ENCODE measurements around the gene COL4A6.
A peak's percentile ranks its signal among the peaks of the same experiment; 100 is the strongest.

Gene COL4A6

DNA sequence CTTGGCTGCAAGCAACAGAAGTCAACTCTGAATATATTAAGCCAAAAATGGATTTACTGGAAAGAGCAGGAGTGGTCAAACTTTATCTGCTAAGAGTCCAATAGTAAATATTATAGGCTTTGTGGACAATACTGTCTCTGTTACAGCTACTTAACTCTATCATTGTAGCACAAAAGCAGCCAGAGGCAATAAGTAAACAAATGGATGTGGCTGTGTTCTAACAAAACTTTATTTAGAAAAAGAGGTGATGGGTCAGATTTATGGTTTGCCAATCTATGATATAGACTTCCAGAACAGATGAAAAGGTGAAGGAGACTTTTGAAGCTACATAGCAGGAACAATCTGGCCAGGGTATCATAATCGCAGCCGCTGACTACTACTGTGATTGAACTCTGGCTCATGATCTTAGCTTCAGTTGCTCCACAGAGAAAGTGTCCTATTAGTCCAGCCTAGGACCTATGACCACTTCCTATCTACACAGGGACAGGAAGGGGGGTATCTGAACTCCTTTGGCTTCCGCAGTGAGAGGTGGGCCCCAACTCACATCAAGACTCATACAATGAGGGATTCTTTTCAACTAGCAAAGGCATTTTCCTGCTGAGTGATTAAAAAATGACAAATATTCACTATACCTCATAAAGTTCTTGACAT lies 191.8 kb downstream of the COL4A6 start:
- Histone ChIP-seq H3K27ac (ENCODE audit: low read depth, low read length, poor library complexity, severe bottlenecking) (no peak overlapping the region), H3K9ac (ENCODE audit: low read length) (no peak overlapping the region), H3K9me2 (ENCODE audit: low read depth, low read length) (no peaks in the 10 kb centered on the region), H3K4me3 (ENCODE audit: low read depth, low read length, poor library complexity, severe bottlenecking) (no peak overlapping the region), H3K9me3 (ENCODE audit: low read length) (no peaks in the 10 kb centered on the region), H3K4me2 (ENCODE audit: low read length) (no peak overlapping the region), H3K36me3 (ENCODE audit: insufficient read depth, low read length) (no peaks in the 10 kb centered on the region), H4K20me1 (ENCODE audit: insufficient read depth, low read length) (no peaks in the 10 kb centered on the region), H3F3A (ENCODE audit: insufficient read depth, low read length) (no peaks in the 10 kb centered on the region), H3K4me1 (ENCODE audit: insufficient read depth, low read length, severe bottlenecking) (no peaks in the 10 kb centered on the region), H3K79me2 (ENCODE audit: insufficient read depth, low read length) (no peaks in the 10 kb centered on the region), H2AFZ (ENCODE audit: low read length) (no peak overlapping the region), H3K27me3 (ENCODE audit: insufficient read depth, low read length) (no peaks in the 10 kb centered on the region)
- TF ChIP-seq CTCF (IDR thresholded peaks at IDR 0.05; ENCODE audit: low read length) (no peak), EZH2 (IDR thresholded peaks at IDR 0.05; ENCODE audit: borderline replicate concordance, low read length) (no peak)

- H3K4me2 ChIP-seq (ENCODE audit: low read length), result no peak overlapping the region
- H3K27ac ChIP-seq (ENCODE audit: low read depth, low read length, poor library complexity, severe bottlenecking), result no peak overlapping the region
- H3K4me1 ChIP-seq (ENCODE audit: insufficient read depth, low read length, severe bottlenecking), result no peaks in the 10 kb centered on the region
- no peaks in the 10 kb centered on the region for H3F3A ChIP-seq (ENCODE audit: insufficient read depth, low read length)
- no peak overlapping the region for H3K4me3 ChIP-seq (ENCODE audit: low read depth, low read length, poor library complexity, severe bottlenecking)
- no peak overlapping the region for H3K9ac ChIP-seq (ENCODE audit: low read length)
- no peaks in the 10 kb centered on the region for H4K20me1 ChIP-seq (ENCODE audit: insufficient read depth, low read length)
- no peaks in the 10 kb centered on the region for H3K9me3 ChIP-seq (ENCODE audit: low read length)
- TF ChIP-seq CTCF (IDR thresholded peaks at IDR 0.05; ENCODE audit: low read length), result peak; percentile 16; the same call in 1 of the 2 replicates
- TF ChIP-seq EZH2 (IDR thresholded peaks at IDR 0.05; ENCODE audit: borderline replicate concordance, low read length), result no peak
- H3K9me2 ChIP-seq (ENCODE audit: low read depth, low read length), result no peaks in the 10 kb centered on the region
- no peaks in the 10 kb centered on the region for H3K36me3 ChIP-seq (ENCODE audit: insufficient read depth, low read length)
- H2AFZ ChIP-seq (ENCODE audit: low read length), result no peak overlapping the region
- no peaks in the 10 kb centered on the region for H3K27me3 ChIP-seq (ENCODE audit: insufficient read depth, low read length)
- no peaks in the 10 kb centered on the region for H3K79me2 ChIP-seq (ENCODE audit: insufficient read depth, low read length)
Observed at GRCh38 chrX:108245462-108245861, 192.8 kb downstream of the COL4A6 start.

DNA sequence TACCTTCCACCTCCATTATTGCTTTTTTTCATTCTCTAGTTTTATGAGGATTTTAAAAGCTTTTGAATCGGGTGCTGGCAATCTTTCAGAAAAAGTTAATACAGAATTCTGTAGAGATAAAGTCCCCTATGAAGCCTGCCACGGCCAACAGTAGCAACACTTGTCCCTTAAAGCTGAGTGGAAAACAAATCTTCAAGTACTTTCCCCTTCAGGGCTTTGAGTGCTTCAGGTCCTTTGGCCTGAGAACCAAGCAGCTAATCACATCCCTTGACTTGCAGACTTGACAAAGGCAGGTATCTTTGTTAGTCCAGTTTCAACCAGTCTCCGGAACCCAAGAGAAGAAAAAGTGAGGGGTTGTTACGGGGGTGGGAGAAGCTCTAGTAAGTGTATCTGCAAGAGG lies 202.2 kb downstream of the COL4A6 start:
- Histone ChIP-seq H3K27ac (ENCODE audit: low read depth, low read length, poor library complexity, severe bottlenecking) (no peak overlapping the region), H3K4me3 (ENCODE audit: low read depth, low read length, poor library complexity, severe bottlenecking) (no peak overlapping the region), H3K27me3 (ENCODE audit: insufficient read depth, low read length) (no peaks in the 10 kb centered on the region), H4K20me1 (ENCODE audit: insufficient read depth, low read length) (no peaks in the 10 kb centered on the region), H3K36me3 (ENCODE audit: insufficient read depth, low read length) (no peaks in the 10 kb centered on the region), H3K4me2 (ENCODE audit: low read length) (no peak overlapping the region), H3F3A (ENCODE audit: insufficient read depth, low read length) (no peaks in the 10 kb centered on the region), H3K9me3 (ENCODE audit: low read length) (no peaks in the 10 kb centered on the region), H3K9ac (ENCODE audit: low read length) (no peak overlapping the region), H3K4me1 (ENCODE audit: insufficient read depth, low read length, severe bottlenecking) (no peaks in the 10 kb centered on the region), H3K79me2 (ENCODE audit: insufficient read depth, low read length) (no peaks in the 10 kb centered on the region), H2AFZ (ENCODE audit: low read length) (no peak overlapping the region), H3K9me2 (ENCODE audit: low read depth, low read length) (no peaks in the 10 kb centered on the region)
- TF ChIP-seq CTCF (IDR thresholded peaks at IDR 0.05; ENCODE audit: low read length) (no peak), EZH2 (IDR thresholded peaks at IDR 0.05; ENCODE audit: borderline replicate concordance, low read length) (no peak)

Measured in OCI-LY1 (cell line).